HG02973 (cell line): ENCODE results near the gene EDN2.
A peak's percentile ranks its signal among the peaks of the same experiment; 100 is the strongest.

Experiments
- ATAC-seq: cut with Tn5 transposase; IDR thresholded peaks from one replicate; pipeline ENCODE4 v1.9.1; 2021; ENCODE audit warnings: moderate library complexity; ENCODE audit not compliant: unreplicated experiment

The EDN2 gene

DNA sequence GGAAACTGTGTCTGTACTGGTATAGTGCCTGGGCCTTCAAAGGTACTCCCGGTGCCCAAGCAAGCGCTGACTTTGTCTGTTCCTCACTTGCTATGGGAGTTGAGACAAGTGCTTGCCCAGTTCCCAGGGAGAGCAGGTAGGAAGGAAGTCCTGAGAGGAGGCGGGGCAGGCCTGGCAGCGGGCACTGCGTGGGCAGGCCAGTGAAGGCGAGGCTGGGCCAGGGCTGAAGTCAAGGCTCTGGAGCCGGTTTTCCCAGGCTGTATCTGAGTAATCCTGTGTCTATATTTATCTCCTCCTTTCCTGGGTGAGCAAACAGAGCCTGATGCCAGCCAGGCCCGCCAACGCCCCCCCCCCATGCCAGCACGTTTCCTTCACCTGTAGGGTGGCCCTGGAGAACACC lies 15.9 kb upstream of the EDN2 start:
- no peak for ATAC-seq

DNA sequence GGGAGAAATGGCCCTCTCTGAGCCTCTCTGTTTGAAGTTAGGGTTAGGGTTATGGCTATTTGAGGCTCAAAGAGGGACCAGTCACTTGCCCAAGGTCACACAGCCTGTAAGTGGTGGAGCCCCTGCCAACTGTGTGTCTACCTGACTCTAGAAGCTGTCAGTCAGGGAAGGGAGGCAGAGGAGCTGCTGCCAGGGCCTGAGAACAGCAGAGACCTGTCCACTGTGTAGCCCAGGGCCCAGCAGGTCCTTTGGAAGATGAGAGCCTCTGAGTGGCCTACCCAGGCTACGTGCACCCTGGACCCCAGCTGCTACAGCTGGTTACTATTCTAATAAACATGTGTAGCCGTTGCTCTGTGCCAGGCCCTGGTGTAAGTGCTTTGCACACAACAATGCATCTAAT lies 15.1 kb upstream of the EDN2 start:
- no peak for ATAC-seq

DNA sequence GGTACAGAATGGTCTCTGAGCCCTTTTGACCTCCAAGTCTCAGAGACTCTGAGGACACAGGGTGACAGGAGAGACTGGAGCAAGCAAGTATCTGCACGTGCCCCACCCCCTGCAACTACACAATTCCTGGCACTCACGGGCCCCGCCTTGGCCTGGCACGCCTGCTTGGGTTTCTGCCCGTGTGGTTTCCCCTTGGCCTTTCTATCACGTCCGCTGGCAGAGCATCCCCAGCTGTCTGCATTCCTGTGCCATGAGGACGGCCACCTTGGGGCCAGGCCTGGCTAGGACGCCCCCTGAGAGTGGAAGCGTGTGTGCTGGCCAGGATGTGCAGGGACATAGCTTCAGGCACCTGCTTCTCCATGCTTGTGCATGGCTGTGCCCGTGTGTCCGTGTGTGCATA lies 14.3 kb upstream of the EDN2 start:
- no peak for ATAC-seq

DNA sequence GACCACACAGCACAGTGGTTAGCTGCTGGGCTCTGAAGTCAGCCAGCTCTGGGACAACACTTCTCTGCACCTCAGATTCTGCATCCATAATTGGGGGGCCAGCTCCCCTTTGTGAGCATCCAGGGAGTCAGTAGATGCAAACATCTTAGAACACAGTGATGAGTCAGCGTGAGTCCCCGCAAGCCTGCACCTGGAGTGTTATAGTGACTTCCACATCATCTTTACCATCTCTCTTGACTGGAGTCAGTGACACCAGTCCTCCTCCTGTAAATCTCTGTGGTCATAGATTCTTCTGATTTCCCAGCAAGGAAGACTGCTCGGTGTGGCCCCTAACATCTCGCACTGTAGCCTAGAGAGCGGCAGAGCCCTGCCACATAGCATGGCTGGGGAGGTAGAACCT lies 13.9 kb upstream of the EDN2 start:
- no peak for ATAC-seq

DNA sequence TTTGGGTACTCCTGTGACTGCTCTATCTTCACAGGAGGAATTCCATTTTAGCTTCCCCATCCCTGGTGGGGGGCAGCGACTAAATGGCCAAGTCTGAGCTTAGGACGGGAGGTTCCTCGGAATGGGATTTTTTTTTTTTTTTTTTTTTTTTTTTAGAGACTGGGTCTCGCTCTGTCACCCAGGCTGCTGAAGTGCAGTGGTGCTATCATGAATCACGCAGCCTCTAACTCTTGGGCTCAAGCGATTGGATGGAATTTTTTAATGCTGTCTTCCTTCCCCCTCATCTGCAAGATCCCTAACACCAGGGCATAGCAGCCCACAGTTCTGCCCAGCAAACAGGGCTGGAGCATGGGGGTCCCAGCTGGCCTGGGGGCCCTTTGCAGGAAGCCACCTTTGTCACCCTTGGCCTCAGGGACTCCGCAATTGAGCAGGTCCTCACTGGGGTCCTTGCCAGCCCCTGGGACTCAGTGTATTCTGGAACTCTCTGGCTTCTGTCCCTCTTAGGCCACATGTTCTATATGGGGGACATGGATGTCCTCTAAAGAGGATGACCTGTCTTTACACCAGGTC lies 13.1 kb upstream of the EDN2 start:
- ATAC-seq, result no peak

DNA sequence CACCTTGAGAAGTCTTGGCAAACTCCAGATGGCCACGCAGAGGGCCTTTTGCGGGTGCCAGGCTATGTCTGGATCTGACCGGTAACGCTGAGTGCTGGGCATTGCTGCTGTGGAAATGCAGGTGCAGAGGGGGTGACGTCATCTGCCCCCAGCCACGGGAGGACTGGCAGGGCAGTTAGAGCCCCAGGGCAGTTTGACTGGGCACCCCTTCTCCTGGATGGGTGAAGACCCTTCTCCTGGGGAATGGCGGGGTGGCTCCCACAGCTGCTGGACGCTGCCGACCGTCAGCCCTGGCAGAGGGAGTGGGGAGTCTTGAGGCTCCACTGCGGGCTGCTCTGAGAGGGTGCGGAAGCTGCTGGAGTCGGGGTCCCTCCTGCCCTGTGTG lies 12.6 kb upstream of the EDN2 start:
- ATAC-seq, result no peak

DNA sequence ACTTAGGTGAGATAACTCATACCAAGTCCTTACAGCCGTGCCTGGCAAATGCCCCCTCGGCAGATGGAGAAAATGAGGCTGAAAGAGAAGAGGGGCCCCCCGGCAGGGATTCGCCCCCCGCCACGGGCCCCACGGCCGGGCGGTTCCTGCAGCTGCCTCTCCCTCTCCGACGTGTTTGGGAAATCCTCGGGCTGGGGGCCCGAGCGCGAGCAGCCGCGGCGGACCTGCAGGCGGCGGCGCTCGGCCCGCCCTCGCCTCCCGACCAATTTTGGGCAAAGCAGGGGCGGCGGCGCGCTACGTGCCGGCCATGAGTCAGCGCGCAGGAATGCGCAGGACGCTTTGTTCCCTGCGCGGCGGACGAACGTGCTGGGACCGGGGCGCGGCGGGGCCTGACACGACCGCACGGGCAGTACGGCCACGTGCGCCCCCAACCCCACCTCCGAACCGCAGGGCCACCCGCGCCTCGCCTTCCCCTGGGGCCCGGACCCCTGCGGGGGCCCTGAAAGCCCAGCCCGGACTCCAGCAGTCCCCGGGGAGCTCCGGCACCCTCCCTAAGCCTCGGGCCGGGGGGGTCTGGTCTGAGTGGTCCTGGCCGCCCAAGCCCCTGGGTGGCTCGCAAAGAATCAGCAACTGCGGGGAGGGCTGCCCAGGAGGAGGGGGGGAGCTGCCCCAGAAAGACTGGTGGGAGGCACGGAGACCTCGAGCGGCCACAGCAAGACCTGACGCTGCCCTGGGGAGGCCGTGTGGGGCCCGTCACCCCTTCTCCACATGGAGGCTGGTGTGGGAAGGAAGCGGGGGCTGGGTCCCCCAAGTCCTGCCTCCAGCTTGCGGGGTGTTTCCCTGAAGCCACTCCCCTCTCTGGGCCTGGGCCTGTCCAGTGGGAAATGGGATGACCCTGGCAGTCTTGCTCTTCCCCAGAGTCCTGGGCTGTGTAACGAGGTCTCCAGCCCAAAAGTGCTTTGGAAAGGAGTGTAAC lies 11.9 kb upstream of the EDN2 start:
- peak; percentile 41 for ATAC-seq

DNA sequence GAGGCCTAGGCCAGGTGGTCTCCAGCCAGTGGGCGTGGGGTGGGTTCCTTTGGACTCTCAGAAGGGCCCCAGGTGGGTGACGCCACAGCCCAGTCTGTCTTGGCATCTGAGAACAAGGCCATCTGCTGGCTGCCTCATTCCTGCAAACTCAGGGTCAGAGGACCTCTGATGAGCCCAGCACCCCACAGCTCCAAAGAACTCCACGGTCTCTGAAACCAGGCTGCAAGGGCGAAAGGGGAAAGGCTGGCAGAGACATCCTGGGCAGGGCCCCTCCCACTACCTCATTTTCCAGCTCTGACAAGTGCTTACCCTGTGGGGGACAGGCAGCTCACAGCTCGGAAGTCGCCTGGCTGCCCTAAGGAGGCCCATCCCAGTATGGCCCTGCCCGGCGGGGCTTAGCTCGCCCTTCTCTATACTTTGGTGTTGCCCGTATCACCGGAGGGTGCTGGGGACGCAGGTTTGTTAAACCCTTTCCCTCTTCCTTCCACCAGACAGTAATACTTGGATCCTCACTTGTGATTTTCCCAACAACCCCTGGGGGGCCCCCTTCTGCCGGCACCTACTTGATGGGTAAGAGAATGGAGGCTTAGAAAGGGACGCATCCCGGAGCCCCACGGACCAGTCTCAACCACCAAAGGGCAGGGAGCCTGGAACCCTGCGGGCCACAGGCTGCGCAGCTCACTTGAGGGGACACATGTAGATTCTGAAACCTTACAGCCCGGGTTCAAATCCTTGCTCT lies 10.9 kb upstream of the EDN2 start:
- ATAC-seq, result no peak

DNA sequence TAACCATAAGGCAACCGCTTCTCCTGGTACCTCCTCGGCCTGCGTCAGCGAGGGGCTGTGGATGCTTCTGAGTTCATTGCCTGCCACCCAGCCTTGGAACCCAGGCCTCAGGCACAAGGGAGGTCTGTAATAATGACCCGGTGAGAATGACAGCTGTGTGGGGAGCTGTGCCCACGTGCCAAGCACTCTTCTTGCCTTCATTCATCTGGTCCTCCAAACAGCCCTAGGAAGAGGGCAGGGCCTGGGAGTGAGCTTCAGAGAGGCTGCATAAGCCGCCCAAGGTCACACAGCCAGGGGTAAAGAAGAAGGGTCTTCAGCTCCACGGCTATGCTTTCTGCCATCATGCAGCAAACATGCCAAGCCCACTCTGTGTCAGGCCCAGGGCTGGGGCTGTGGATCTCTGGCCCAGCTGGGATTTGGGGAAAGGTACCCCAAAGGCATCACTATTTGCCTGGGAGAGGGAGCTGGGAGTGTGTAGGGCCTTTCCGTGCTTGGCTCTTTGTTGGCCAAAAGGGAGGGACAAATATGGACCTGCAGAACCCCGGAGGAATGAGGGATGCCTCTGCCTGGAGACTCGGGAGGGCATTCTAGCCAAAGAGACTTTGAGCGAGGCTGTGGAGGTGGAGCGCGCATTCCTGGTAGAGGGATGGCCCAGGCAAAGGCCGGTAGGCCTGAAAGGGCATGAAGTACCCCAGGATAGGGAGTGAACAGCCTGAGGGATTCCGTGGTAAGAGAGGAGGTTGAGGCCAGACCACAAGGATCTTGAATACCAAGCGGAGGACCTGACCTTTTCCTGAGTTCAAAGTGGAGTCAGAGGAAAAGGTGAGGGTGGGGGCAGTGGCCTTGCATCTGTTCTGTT lies 10.1 kb upstream of the EDN2 start:
- no peak for ATAC-seq

DNA sequence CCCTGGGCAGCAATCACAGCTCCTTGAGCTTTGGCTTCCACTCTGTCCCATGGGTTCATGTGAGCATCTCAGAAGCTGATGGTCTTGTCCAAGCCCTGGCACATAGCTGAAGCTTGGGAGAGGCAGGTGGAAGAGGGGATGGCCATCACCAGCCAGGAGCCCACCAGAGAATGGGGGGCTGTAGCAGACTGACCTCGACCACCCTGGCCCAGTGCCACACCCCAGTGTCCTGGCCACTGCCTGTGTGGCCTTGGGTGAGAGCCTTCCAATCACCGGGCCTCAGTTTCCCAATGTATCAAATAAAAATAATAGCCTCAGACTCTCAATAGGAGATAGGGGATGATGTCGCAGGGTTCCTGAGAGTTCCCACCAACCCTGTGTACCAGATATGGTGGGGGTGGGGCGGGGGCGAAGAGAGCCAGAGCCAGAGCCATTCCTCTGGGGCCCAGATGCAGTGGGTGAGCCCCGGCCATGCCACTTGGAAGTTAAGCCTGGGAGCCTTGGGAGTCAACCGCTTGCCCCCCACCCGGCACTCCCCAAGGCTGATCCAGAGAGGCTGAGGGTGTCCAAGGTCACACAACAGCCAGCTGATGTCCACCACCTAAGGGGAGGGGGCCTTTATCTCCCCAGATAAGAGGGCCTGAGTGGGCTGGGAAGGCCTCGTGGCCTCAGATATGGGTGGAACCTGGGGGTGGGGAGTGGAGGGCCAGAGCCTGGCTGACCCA lies 9.3 kb upstream of the EDN2 start:
- no peak for ATAC-seq

DNA sequence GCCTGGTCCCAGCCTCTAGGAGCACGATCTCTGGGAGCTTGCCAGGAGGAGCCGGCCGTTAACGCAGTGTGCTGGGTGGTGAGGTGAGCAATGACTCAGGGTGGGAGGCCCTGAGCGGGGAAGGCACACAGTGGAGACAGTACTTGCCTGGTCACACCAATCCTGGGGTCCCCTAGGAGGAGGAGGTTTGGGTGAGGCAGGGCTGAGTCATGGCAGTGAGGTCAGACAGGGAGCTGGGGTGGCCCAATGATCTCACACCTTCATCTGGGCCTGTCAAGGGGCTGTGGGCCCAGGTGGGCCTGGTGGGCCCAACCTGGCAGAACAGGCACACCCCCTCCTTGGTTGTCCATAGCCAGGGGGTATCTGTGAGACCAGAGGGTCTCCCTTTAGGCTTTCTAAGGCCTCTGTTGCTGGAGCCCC lies 8.6 kb upstream of the EDN2 start:
- no peak for ATAC-seq

DNA sequence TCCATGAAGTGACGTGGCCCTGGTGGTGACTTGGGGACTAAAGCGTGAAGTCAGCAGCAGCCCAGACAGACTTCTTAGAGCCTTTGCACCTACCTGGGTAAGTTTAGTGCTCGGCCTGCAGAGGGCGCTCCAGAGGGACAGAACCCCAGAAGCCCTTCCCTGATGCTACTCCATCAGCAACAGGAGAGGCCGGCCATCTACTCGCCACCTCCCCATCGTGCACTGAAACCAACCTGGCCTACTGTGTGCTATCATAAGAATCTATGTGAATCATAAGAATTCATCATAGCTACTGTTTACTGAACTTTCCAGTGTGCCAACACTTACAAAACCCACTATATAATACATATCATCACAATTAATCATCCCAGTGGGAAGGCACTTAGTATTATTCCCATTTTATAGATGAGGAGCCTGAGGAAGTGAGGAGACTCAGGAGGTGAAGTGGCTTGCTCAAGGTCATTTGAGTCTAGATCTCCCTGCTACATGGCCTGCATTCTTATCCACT lies 7.9 kb upstream of the EDN2 start:
- no peak for ATAC-seq

DNA sequence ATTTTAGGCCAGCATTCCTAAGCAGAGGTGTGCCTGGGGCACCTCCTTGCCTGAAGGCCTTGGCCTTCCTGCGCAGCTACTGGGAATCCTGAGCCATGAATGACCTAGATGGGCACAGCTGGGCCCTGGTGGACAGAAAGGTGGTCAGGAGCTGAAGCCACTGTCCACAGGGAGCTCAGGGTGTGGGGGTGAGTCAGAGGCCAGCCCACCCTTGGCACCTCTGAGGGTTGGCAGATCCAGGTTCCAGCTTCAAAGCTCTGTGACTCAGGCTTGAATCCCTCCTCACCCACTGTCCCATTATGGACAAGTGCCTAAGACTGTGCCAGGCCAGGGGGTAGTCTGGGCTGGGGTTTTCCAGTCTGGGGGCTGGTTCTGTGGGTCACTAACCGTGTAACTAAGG lies 6.4 kb upstream of the EDN2 start:
- no peak for ATAC-seq

DNA sequence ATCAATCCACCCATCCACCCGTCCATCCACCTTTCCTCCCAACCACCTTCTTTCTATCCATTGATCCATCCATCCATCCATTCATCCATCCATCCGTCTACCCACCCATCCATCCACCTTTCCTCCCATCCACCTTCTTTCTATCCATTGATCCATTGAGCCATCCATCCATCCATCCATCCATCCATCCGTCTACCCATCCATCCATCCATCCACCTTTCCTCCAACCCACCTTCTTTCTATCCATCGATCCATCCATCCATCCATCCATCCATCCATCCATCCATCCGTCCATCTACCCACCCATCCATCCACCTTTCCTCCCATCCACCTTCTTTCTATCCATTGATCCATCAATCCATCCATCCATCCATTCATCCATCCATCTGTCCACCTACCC lies 5.1 kb upstream of the EDN2 start:
- no peak for ATAC-seq

DNA sequence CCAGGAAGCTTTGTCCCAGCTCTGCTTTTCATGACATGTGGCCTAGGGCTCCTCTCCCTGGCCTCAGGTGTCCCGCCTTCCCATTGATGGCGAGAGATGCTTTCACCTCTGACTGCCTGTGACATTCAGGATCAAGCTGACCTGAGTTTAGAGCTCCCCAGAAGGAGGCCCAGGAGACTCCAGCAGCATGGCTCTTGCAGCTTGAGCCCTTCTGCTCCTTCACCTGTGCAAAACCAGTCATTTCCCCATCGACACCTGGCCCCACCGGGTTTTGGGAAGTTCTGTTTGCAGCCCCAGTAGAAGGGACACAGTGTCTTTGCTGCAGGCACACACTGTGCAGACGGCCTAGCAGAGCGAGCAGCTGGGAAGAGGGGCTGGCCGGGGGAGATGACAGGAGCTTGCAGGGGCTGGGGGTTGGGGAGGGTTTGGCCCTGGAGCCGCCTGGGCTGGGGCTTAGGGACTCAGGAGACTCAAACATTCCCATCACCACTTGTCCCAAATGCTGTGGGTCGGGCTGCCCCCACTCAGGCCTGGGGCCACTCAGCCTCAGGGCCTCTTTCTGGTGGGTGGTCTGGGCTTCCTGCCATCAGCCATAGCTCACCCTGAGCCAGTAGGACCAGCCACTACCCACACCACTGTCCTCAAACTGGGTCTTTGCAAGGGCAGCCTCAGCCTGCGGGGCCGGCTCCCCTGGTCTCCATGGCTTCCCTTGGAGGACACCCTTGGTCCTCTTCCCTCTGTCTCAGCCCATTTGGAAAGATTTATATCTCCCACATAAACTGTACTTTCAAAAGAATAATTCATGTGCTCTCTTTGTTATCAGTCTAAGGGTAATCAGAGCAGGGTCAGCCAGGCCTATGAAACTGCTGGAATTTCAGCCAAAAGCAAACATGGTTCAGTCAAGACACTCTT lies 3.8 kb upstream of the EDN2 start:
- ATAC-seq, result no peak

DNA sequence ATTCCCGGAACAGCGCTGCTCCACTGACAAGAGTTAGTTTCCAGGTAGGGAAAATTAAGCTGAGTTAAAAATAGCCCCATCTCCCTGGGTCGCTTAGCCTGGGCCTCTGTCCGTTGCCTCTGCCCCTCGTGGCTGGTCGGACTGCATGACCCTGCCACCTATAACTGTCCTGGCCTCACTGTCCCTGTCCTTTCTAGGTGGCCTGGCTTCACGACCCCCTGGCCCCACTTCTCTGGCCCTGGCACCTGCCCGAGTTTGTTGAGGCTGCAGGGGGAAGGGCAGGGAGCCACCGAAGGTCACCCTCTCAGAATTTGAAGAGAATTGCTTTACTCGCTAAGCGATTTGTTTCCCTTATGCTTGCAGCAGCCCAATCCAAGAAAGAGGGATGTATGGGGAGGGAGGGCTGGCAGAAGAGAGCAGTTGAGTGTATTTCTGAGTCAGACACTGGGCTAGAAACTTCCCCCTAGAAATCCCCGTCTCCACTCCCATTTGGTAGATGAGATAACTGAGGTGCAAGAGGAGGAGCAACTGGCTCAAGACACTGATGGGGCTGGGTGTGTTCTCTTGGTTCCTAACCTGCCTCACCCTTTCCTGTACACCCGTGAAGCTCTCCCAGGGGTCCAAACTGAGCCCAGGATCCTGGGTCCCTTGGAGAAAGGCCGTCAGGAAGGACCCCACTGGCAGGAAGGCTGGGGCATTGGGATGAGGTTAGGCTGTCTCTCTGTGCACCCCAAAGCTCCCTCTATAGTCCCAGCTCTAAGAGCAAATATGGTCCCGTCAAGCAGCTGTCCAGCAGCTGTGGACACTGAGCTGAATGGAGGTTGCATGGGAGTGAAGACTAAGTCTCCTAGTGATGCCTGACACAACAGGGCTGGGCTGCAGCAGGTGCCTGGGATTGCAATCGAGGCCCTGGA lies 2.9 kb upstream of the EDN2 start:
- no peak for ATAC-seq

DNA sequence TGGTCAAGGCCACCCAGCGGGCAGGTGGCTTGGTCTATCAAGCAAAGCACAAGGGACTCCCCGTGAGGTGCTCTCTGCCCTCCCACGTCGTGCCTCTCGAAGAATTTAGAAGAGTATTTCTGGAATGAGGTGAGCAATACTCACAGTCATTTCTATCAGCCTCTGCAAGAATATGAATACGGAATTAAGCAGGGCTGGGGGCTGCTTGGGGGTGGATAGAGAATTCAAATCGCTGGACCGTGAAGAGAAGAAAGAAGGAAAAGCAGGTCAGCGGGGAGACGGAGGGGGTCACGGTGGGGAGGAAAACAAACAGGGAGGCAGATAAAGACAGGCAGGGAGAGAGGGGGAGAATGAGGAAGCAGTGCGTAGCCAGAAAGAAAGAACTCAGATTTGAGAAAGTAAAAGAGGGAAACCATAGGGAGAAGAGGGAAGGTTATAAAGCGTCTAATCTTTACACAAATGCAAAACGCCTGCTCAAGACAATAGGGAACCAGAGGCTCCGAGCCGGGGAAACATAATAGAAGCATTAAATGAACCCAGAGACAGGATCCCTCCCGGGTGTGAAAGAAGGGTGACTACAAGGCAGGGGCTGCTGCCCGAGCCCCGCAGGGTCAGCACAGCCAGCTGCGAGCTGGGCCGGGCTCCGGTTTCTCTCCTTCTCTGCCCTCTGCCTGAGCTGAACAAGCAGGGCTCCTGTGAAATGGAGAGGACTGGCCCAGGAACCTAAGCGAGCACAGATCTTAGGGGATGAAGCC lies 2.1 kb upstream of the EDN2 start:
- ATAC-seq, result no peak
